Glutamatergic neuron (in vitro differentiated cells): ENCODE measurements around the gene STK17B. TPM values are rescaled to one million over a fixed set of nuclear protein-coding genes. Genes with fewer than 3 reads are reported as not detected.

ENCODE experiments used
- DNase-seq: peaks from one replicate; pipeline ENCODE4 v3.0.0; 2022
- H3K27ac Mint-ChIP-seq: one replicate; pipeline ENCODE4 v1.8.0; 2020; ENCODE audit warnings: mild to moderate bottlenecking, mixed read lengths, inconsistent platforms; ENCODE audit not compliant: unreplicated experiment
- H3K27me3 Mint-ChIP-seq: one replicate; pipeline ENCODE4 v1.8.0; 2020; ENCODE audit warnings: mild to moderate bottlenecking, moderate library complexity, mixed read lengths, inconsistent platforms; ENCODE audit not compliant: unreplicated experiment
- H3K36me3 Mint-ChIP-seq: one replicate; pipeline ENCODE4 v1.8.0; 2020; ENCODE audit warnings: mild to moderate bottlenecking, mixed read lengths, inconsistent platforms; ENCODE audit not compliant: unreplicated experiment
- H3K4me1 Mint-ChIP-seq: one replicate; pipeline ENCODE4 v1.8.0; 2020; ENCODE audit warnings: mild to moderate bottlenecking, low read depth, mixed read lengths, inconsistent platforms; ENCODE audit not compliant: unreplicated experiment
- H3K4me3 Mint-ChIP-seq: one replicate; pipeline ENCODE4 v1.8.0; 2020; ENCODE audit warnings: mild to moderate bottlenecking, mixed read lengths, inconsistent platforms; ENCODE audit not compliant: unreplicated experiment
- H3K9me3 Mint-ChIP-seq: one replicate; pipeline ENCODE4 v1.8.0; 2020; ENCODE audit warnings: mild to moderate bottlenecking, moderate library complexity, mixed read lengths, inconsistent platforms; ENCODE audit not compliant: unreplicated experiment
- total RNA-seq: library from RNA; stranded (reverse); fragmentation: NEBNext Ultra II Directional; extraction: Animal tissue kit (Norgen Biotek cat#: 25700); gene quantifications from one replicate; pipeline ENCODE4 v1.2.1, GENCODE V29; 2021; ENCODE audit not compliant: unreplicated experiment
- TF ChIP-seq, protein P1 (sequence below): fragments of 200-600 bp; sonication (generic); IDR thresholded peaks from one replicate; pipeline ENCODE4 v1.5.0; 2021; ENCODE audit not compliant: partially characterized antibody, unreplicated experiment

STK17B gene
- total RNA-seq, 1 donor from 2014 or later, result 2.5 TPM

DNA sequence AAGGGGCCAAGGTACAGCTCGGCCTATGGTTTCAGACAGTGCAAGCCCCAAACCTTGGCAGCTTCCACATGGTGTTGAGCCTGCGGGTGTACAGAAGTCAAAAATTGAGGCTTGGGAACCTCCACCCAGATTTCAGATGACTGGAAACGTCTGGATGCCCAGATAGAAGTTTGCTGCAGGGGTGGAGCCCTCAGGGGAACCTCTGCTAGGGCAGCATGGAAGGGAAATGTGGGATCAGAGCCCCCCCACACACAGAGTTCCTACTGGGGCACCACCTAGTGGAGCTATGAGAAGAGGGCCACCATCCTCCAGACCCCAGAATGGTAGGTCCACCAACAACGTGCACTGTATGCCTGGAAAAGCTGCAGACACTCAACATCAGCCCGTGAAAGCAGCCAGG, 87.8 kb downstream of the STK17B start:
- TF ChIP-seq, protein P1, sequence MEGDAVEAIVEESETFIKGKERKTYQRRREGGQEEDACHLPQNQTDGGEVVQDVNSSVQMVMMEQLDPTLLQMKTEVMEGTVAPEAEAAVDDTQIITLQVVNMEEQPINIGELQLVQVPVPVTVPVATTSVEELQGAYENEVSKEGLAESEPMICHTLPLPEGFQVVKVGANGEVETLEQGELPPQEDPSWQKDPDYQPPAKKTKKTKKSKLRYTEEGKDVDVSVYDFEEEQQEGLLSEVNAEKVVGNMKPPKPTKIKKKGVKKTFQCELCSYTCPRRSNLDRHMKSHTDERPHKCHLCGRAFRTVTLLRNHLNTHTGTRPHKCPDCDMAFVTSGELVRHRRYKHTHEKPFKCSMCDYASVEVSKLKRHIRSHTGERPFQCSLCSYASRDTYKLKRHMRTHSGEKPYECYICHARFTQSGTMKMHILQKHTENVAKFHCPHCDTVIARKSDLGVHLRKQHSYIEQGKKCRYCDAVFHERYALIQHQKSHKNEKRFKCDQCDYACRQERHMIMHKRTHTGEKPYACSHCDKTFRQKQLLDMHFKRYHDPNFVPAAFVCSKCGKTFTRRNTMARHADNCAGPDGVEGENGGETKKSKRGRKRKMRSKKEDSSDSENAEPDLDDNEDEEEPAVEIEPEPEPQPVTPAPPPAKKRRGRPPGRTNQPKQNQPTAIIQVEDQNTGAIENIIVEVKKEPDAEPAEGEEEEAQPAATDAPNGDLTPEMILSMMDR, result no peak
- Mint-ChIP-seq H3K4me3 (no peak overlapping the region), H3K9me3 (peaks cover 3% of the 10 kb centered on the region), H3K27ac (no peak overlapping the region), H3K4me1 (no peaks in the 10 kb centered on the region), H3K36me3 (peaks cover 9% of the 10 kb centered on the region), H3K27me3 (no peaks in the 10 kb centered on the region)
- DNase-seq, result no peak

Other genes with a start within 250 kb of the STK17B start
- gene DNAH7, start 102.7 kb downstream of the STK17B start, total RNA-seq, result 0.56 TPM